Activated naive CD4-positive, alpha-beta T cell treated with anti-CD3 and anti-CD28 coated beads, Interleukin-2, amount 50 U/mL, for 24 hours (primary cell): Measurements from ENCODE around the gene SEC14L1.
"Not testable (repeated sequence)": the region's sequence is repeated elsewhere in the genome, so short reads cannot be mapped to it uniquely, and the experiment has no call there.

Experiments
- H3K27ac Mint-ChIP-seq: one replicate; pipeline ENCODE4 v1.8.0; 2021; ENCODE audit warnings: mild to moderate bottlenecking, mixed read lengths
- H3K27me3 Mint-ChIP-seq: one replicate; pipeline ENCODE4 v1.8.0; 2021; ENCODE audit warnings: mixed read lengths
- H3K36me3 Mint-ChIP-seq: one replicate; pipeline ENCODE4 v1.8.0; 2021; ENCODE audit warnings: mixed read lengths
- H3K4me1 Mint-ChIP-seq: one replicate; pipeline ENCODE4 v1.8.0; 2021; ENCODE audit warnings: mixed read lengths
- H3K4me3 Mint-ChIP-seq: one replicate; pipeline ENCODE4 v1.8.0; 2021; ENCODE audit warnings: mild to moderate bottlenecking, mixed read lengths
- H3K9me3 Mint-ChIP-seq: one replicate; pipeline ENCODE4 v1.8.0; 2021; ENCODE audit warnings: mixed read lengths

Gene SEC14L1

DNA sequence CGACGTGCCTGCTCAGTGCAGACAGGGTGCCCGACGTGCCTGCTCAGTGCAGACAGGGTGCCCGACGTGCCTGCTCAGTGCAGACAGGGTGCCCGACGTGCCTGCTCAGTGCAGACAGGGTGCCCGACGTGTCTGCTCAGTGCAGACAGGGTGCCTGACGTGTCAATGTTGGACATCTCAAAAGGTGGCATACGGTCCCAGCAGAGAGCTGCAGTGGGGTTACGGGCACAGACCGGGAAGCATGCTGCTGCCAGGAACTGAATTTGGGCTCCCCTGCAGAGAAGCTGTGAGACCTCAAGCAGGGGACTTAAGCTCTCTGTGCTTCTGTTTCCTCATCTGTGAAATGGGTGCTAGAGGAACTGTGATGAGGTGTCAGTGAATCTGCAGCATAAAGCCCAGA lies 115.2 kb downstream of the SEC14L1 start:
- H3K9me3 Mint-ChIP-seq, H3K27ac Mint-ChIP-seq, H3K4me1 Mint-ChIP-seq, H3K36me3 Mint-ChIP-seq, H3K27me3 Mint-ChIP-seq, H3K4me3 Mint-ChIP-seq: not testable (repeated sequence)

DNA sequence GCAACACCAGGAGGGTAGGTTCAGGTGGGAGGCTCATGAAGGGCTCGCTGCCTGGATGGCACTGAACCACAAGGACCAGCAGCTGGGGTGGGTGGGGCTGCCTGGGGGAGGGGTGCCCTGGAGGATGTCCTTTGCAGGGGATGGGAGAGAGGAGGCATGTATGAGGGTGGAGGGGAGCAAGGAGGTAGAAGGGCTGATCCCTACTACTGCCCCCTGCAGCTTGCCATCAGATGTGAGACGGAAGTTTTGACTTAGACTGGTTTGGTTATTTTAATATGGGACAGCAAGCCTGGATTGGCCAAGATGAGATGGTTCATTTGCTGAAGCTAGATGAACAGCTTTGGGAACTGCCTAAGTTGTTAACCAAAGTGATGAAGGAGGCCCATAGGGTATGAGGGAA lies 115.9 kb downstream of the SEC14L1 start:
- Mint-ChIP-seq H3K27me3 (peaks cover 3% of the 10 kb centered on the region), H3K4me3 (no peak overlapping the region), H3K9me3 (no peaks in the 10 kb centered on the region), H3K27ac (no peak overlapping the region), H3K4me1 (no peaks in the 10 kb centered on the region), H3K36me3 (no peaks in the 10 kb centered on the region)

DNA sequence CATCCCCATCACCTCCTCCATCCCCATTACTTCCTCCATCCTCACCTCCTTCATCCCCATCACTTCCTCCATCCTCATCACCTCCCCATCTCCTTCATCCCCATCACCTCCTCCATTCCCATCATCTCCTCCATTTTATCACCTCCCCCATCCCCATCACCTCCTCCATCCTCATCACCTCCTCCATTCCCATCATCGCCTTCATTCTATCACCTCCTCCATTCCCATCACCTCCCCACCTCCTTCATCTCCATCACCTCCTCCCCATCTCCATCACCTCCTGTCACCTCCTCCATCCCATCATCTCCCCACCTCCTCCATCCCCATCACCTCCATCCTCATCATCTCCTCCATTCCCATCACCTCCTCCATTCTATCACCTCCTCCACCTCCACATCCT lies 116.4 kb downstream of the SEC14L1 start:
- H3K27ac Mint-ChIP-seq, result no peak overlapping the region
- no peaks in the 10 kb centered on the region for H3K9me3 Mint-ChIP-seq
- no peaks in the 10 kb centered on the region for H3K4me1 Mint-ChIP-seq
- no peak overlapping the region for H3K4me3 Mint-ChIP-seq
- peaks cover 3% of the 10 kb centered on the region for H3K27me3 Mint-ChIP-seq
- no peaks in the 10 kb centered on the region for H3K36me3 Mint-ChIP-seq

DNA sequence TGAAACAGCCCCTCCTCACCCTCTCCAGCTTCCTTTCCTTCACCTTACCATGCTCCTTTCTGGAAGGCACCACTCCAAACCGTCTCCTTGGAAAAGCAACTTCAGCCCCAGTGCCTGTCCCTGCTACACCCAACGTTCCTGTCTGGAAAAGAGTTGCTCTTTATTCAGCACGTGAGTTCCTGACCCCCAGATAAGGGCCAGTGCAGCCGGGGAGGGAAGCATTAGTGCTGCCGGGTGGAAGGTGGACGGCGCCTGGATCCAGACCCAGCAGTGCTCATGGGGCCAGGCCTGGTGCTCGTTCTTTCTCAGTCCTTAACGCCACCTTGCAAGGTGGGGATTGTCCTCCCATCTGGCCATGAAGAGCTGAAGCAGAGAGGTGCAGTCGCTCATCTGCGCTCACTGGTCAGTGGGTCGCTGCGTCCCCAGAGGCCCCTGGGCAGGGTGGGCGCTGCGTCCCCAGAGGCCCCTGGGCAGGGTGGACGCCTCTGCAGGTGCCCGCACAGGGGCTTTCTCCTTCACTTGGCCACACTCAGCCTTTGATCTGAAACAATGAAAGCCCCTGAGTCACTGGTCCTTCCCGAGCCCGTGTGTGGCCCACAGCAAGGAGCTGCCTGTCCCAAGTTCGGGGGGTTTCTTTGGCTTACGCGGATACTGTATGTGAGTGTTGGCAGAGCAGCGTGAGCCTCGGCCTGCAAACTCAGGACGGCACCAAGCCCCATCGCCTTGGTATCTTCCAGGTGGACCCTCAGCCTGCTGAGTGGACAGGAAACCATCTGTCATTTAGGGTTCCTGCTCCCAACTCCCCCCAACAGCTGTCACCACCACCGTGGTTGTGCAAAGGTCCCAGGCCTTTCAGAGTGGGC lies 117.1 kb downstream of the SEC14L1 start:
- peaks cover 3% of the 10 kb centered on the region for H3K27me3 Mint-ChIP-seq
- no peaks in the 10 kb centered on the region for H3K4me1 Mint-ChIP-seq
- H3K36me3 Mint-ChIP-seq, result no peaks in the 10 kb centered on the region
- H3K4me3 Mint-ChIP-seq, result no peak overlapping the region
- H3K27ac Mint-ChIP-seq, result no peak overlapping the region
- no peaks in the 10 kb centered on the region for H3K9me3 Mint-ChIP-seq

DNA sequence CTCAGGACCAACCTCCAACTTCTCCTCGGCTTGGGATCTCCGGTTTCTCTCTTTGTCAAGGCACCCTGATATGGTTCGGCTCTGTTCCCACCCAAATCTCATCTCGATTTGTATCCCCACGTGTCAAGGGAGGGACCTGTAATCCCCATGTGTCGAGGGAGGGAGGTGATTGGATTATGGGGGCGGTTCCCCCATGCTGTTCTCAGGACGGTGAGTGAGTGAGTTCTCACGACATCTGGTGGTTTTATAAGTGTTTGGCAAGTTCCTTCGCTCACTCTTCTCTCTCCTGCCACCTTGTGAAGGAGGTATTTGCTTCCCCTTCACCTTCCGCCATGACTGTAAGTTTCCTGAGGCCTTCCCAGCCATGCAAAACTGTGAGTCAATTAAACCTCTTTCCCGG lies 117.9 kb downstream of the SEC14L1 start:
- Mint-ChIP-seq H3K36me3 (no peaks in the 10 kb centered on the region), H3K27ac (no peak overlapping the region), H3K9me3 (no peaks in the 10 kb centered on the region), H3K4me1 (no peaks in the 10 kb centered on the region), H3K4me3 (no peak overlapping the region), H3K27me3 (peaks cover 3% of the 10 kb centered on the region)

DNA sequence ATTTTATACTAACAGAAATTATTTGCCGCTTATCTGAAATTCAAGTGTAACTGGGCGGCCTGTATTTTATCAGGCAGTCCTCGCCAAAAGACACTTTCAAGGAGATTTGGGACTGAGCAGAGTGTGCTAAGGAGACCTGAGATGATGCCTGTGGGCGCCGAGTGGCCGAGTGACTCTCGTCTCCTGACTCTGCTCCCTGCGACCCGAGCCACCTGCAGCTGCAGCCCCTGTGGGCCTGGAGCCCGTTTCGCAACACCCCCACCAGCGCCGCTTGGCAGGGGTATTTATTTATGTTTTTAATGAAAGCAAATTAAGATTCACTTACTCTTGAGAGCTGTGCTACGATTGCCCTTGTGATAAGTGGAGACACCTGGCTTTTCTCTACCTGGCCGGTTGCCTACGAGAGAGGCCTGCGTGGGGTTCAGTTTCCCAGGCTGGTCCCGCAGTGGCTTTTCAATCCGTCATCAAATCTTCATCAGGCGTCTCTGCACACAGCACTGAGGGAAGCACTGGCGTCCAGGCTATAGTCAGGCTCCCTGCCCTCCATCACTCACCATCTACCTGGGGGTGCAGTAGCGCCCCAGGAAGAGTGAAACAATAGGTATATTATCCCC lies 124.0 kb downstream of the SEC14L1 start:
- no peaks in the 10 kb centered on the region for H3K9me3 Mint-ChIP-seq
- H3K36me3 Mint-ChIP-seq, result no peaks in the 10 kb centered on the region
- H3K27me3 Mint-ChIP-seq, result no peaks in the 10 kb centered on the region
- no peak overlapping the region for H3K4me3 Mint-ChIP-seq
- H3K4me1 Mint-ChIP-seq, result no peaks in the 10 kb centered on the region
- no peak overlapping the region for H3K27ac Mint-ChIP-seq

DNA sequence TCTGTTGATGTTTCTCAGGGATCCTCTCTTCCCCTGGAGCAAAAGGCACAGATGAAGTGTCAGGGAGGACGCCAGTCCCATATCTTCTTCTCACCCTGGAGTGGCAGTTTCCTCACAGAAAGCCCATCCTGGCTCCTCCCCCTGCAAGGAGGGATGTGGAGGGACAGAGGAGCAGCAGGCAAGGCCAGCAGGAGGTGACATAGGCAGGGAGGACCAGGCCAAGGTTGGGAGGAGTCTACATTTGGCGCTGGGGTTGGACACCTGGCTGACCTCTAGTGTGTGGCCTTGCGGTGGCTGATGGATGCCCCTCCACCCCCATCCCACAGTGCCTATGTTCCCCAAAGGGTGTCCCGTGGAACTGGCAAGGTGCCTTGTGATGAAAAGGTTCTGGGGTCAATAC lies 125.4 kb downstream of the SEC14L1 start:
- H3K4me3 Mint-ChIP-seq, result no peak overlapping the region
- H3K4me1 Mint-ChIP-seq, result no peaks in the 10 kb centered on the region
- H3K9me3 Mint-ChIP-seq, result no peaks in the 10 kb centered on the region
- no peaks in the 10 kb centered on the region for H3K27me3 Mint-ChIP-seq
- H3K27ac Mint-ChIP-seq, result no peak overlapping the region
- no peaks in the 10 kb centered on the region for H3K36me3 Mint-ChIP-seq
